Smooth muscle cell (in vitro differentiated cells): ENCODE measurements around the gene SREBF1. TPM values are rescaled to one million over a fixed set of nuclear protein-coding genes. Genes with fewer than 3 reads are reported as not detected.
A peak's percentile ranks its signal among the peaks of the same experiment; 100 is the strongest.

Source experiments
- DNase-seq: peaks from one replicate; lab custom pipeline; 2025; ENCODE audit not compliant: unreplicated experiment; lab: John Stamatoyannopoulos, UW
- H2AFZ ChIP-seq: fragments of 200-600 bp; sonication (generic); 2 replicates; pipeline ENCODE4 v1.6.0; 2016; ENCODE audit warnings: antibody characterized with exemption, low read depth, mild to moderate bottlenecking
- H3F3A ChIP-seq: fragments of 200-600 bp; sonication (generic); 2 replicates; pipeline ENCODE4 v1.6.0; 2017; ENCODE audit warnings: antibody characterized with exemption, low read depth
- H3K27ac ChIP-seq: fragments of 200-600 bp; sonication (generic); 2 replicates; pipeline ENCODE4 v1.5.1; 2016; ENCODE audit warnings: low read depth, mild to moderate bottlenecking
- H3K27me3 ChIP-seq: fragments of 200-600 bp; sonication (generic); 2 replicates; pipeline ENCODE4 v1.6.1; 2016; ENCODE audit warnings: low read depth, mild to moderate bottlenecking
- H3K36me3 ChIP-seq: fragments of 200-600 bp; sonication (generic); 2 replicates; pipeline ENCODE4 v1.5.1; 2016; ENCODE audit warnings: low read depth
- H3K4me1 ChIP-seq: fragments of 200-600 bp; sonication (generic); 2 replicates; pipeline ENCODE4 v1.5.1; 2016; ENCODE audit warnings: low read depth
- H3K4me2 ChIP-seq: fragments of 200-600 bp; sonication (generic); 2 replicates; pipeline ENCODE4 v1.6.0; 2016; ENCODE audit warnings: mild to moderate bottlenecking
- H3K4me3 ChIP-seq: fragments of 200-600 bp; sonication (generic); 2 replicates; pipeline ENCODE4 v1.5.1; 2016; ENCODE audit warnings: mild to moderate bottlenecking
- H3K79me2 ChIP-seq: fragments of 200-600 bp; sonication (generic); 2 replicates; pipeline ENCODE4 v1.6.0; 2016; ENCODE audit warnings: low read depth, mild to moderate bottlenecking
- H3K9ac ChIP-seq: fragments of 200-600 bp; sonication (generic); 2 replicates; pipeline ENCODE4 v1.6.0; 2016; ENCODE audit warnings: low read depth
- H3K9me3 ChIP-seq: fragments of 200-600 bp; sonication (generic); replicated peaks from 2 replicates; pipeline ENCODE4 v1.5.1; 2016; ENCODE audit warnings: low read depth
- H4K20me1 ChIP-seq: fragments of 200-600 bp; sonication (generic); 2 replicates; pipeline ENCODE4 v1.6.0; 2016; ENCODE audit warnings: low read depth
- CTCF ChIP-seq: fragments of 200-600 bp; sonication (generic); IDR thresholded peaks from 2 replicates; pipeline ENCODE4 v1.5.1; 2017; ENCODE audit warnings: borderline replicate concordance, mild to moderate bottlenecking, antibody characterized with exemption; ENCODE audit not compliant: insufficient read depth, poor library complexity, severe bottlenecking
- WGBS: methylation state at CpG from one replicate; pipeline ENCODE4 v1.1.7; 2016; ENCODE audit warnings: low lambda C conversion rate; 5-methylcytosine and 5-hydroxymethylcytosine counted together
- polyA plus RNA-seq: library from polyadenylated mRNA; unstranded; fragments of >200 nt; fragmentation: Nextera tagmentation; extraction: Ambion mirVana; gene quantifications from 2 replicates; pipeline ENCODE4 v1.2.1, GENCODE V29; 2016
- total RNA-seq: library from RNA; depleted of rRNA; stranded (reverse); fragments of >200 nt; gene quantifications from 2 replicates; pipeline ENCODE4 v1.2.3, GENCODE V29; 2014

The SREBF1 gene
- total and polyA plus RNA-seq, 2 experiments from 2014 or later = 23.5 to 45.4 TPM

GRCh38 chr17:17779015-17779611 lies 57.7 kb downstream of the SREBF1 start:
- H3K79me2 ChIP-seq = peaks cover 62% of the 10 kb centered on the region
- H3K4me2 ChIP-seq = peak overlapping the region; percentile 18
- no peak overlapping the region for H3K4me3 ChIP-seq
- H3K27me3 ChIP-seq = no peaks in the 10 kb centered on the region
- TF ChIP-seq CTCF = no peak
- no peak overlapping the region for H2AFZ ChIP-seq
- DNase-seq = no peak
- H3K4me1 ChIP-seq = peaks cover 49% of the 10 kb centered on the region
- whole genome bisulfite sequencing = 40% methylated on average over 16 of the region's 16 CpGs
- no peaks in the 10 kb centered on the region for H3K36me3 ChIP-seq
- H4K20me1 ChIP-seq = peaks cover 100% of the 10 kb centered on the region
- peaks cover 37% of the 10 kb centered on the region for H3F3A ChIP-seq
- peak overlapping the region; percentile 70 for H3K27ac ChIP-seq
- H3K9me3 ChIP-seq = no peaks in the 10 kb centered on the region
- no peak overlapping the region for H3K9ac ChIP-seq

GRCh38 chr17:17778308-17779014 lies 58.3 kb downstream of the SREBF1 start:
- no peak for TF ChIP-seq CTCF
- Histone ChIP-seq H3K9ac (no peak overlapping the region), H3K4me2 (peak overlapping the region; percentile 18), H3K4me3 (no peak overlapping the region), H3K9me3 (no peaks in the 10 kb centered on the region), H3K27me3 (no peaks in the 10 kb centered on the region), H3K4me1 (peaks cover 43% of the 10 kb centered on the region), H3K36me3 (no peaks in the 10 kb centered on the region), H3K79me2 (peaks cover 62% of the 10 kb centered on the region), H3F3A (peaks cover 39% of the 10 kb centered on the region), H4K20me1 (peaks cover 100% of the 10 kb centered on the region), H2AFZ (no peak overlapping the region), H3K27ac (peak overlapping the region; percentile 70)
- WGBS = 58% methylated on average over 6 of the region's 8 CpGs
- DNase-seq = peak; percentile 21

GRCh38 chr17:17776889-17777288 lies 59.9 kb downstream of the SREBF1 start:
- H4K20me1 ChIP-seq = peaks cover 100% of the 10 kb centered on the region
- H3K4me1 ChIP-seq = peaks cover 35% of the 10 kb centered on the region
- no peak overlapping the region for H3K9ac ChIP-seq
- H2AFZ ChIP-seq = no peak overlapping the region
- no peak overlapping the region for H3K27ac ChIP-seq
- no peak overlapping the region for H3K4me3 ChIP-seq
- H3K27me3 ChIP-seq = no peaks in the 10 kb centered on the region
- peaks cover 67% of the 10 kb centered on the region for H3K79me2 ChIP-seq
- H3K4me2 ChIP-seq = no peak overlapping the region
- H3K36me3 ChIP-seq = no peaks in the 10 kb centered on the region
- no peak for DNase-seq
- H3K9me3 ChIP-seq = no peaks in the 10 kb centered on the region
- TF ChIP-seq CTCF = no peak
- H3F3A ChIP-seq = peaks cover 39% of the 10 kb centered on the region
- WGBS = 100% methylated on average over 3 of the region's 3 CpGs
